HepG2 (cell line): ENCODE data around the gene GDAP2. TPM values are rescaled to one million over a fixed set of nuclear protein-coding genes. Genes with fewer than 3 reads are reported as not detected.

ENCODE experiments used
- ARID2 ChIP-seq: sonication (generic); formaldehyde crosslinking; IDR thresholded peaks from 2 replicates; pipeline ENCODE4 v1.8.1; 2022; ENCODE audit warnings: mild to moderate bottlenecking, missing genetic modification reagents, borderline replicate concordance
- BRF2 ChIP-seq: sonication (generic); formaldehyde crosslinking; IDR thresholded peaks from 2 replicates; pipeline ENCODE4 v1.8.1; 2022; ENCODE audit warnings: mild to moderate bottlenecking, missing genetic modification reagents
- CENPX ChIP-seq: sonication (generic); formaldehyde crosslinking; IDR thresholded peaks from 2 replicates; pipeline ENCODE4 v1.9.0; 2021; ENCODE audit warnings: mild to moderate bottlenecking, missing genetic modification reagents, moderate library complexity
- GPN1 ChIP-seq: sonication (generic); formaldehyde crosslinking; IDR thresholded peaks from 2 replicates; pipeline ENCODE4 v1.5.1; 2020; ENCODE audit warnings: missing genetic modification reagents, borderline replicate concordance
- HIC2 ChIP-seq: sonication (generic); formaldehyde crosslinking; IDR thresholded peaks from 2 replicates; pipeline ENCODE4 v1.9.0; 2022; ENCODE audit warnings: low read depth, missing genetic modification reagents
- HNRNPK ChIP-seq: fragments of 200-400 bp; formaldehyde crosslinking; IDR thresholded peaks from 2 replicates; pipeline ENCODE4 v1.6.1; 2018; ENCODE audit warnings: low read length, low read depth, moderate library complexity, mild to moderate bottlenecking; ENCODE audit not compliant: poor library complexity, severe bottlenecking
- HNRNPUL1 ChIP-seq: fragments of 200-400 bp; formaldehyde crosslinking; IDR thresholded peaks from 2 replicates; pipeline ENCODE4 v1.6.1; 2017; ENCODE audit warnings: low read depth, mild to moderate bottlenecking, low read length, moderate library complexity
- JARID2 ChIP-seq: sonication (generic); formaldehyde crosslinking; IDR thresholded peaks from 2 replicates; pipeline ENCODE4 v1.8.1; 2023; ENCODE audit warnings: missing genetic modification reagents, inconsistent platforms; ENCODE audit not compliant: insufficient replicate concordance
- JDP2 ChIP-seq: sonication (generic); formaldehyde crosslinking; IDR thresholded peaks from 2 replicates; pipeline ENCODE4 v1.8.1; 2022; ENCODE audit warnings: missing genetic modification reagents, borderline replicate concordance
- KAT7 ChIP-seq: IDR thresholded peaks from 2 replicates; pipeline ENCODE4 v1.6.1; 2018; ENCODE audit warnings: borderline replicate concordance, missing compliant biosample characterization
- MLX ChIP-seq: IDR thresholded peaks from 2 replicates; pipeline ENCODE4 v1.6.1; 2016
- MXD1 ChIP-seq: sonication (generic); formaldehyde crosslinking; IDR thresholded peaks from 2 replicates; pipeline ENCODE4 v1.4.0; 2020; ENCODE audit warnings: mild to moderate bottlenecking, missing genetic modification reagents
- MXI1 ChIP-seq: IDR thresholded peaks from 3 replicates; pipeline ENCODE4 v1.6.1; 2012; ENCODE audit warnings: low read depth, low read length, inconsistent platforms, borderline replicate concordance
- NFKBIZ ChIP-seq: IDR thresholded peaks from 2 replicates; pipeline ENCODE4 v1.6.1; 2018; ENCODE audit warnings: missing genetic modification reagents, missing compliant biosample characterization
- SATB2 ChIP-seq: sonication (generic); formaldehyde crosslinking; IDR thresholded peaks from 2 replicates; pipeline ENCODE4 v1.5.0; 2020; ENCODE audit warnings: missing genetic modification reagents
- SRF ChIP-seq: IDR thresholded peaks from 2 replicates; pipeline ENCODE4 v1.6.1; 2011; ENCODE audit warnings: mild to moderate bottlenecking, low read depth, low read length, moderate library complexity
- TFDP1 ChIP-seq: IDR thresholded peaks from 2 replicates; pipeline ENCODE4 v1.6.1; 2016; ENCODE audit warnings: missing compliant biosample characterization, missing genetic modification reagents, borderline replicate concordance
- ZFP36 ChIP-seq: fragments of 150-350 bp; IDR thresholded peaks from 2 replicates; pipeline ENCODE4 v1.6.1; 2018; ENCODE audit warnings: borderline replicate concordance, low read length, low read depth; ENCODE audit not compliant: partially characterized antibody
- ZNF225 ChIP-seq: sonication (generic); formaldehyde crosslinking; IDR thresholded peaks from 2 replicates; pipeline ENCODE4 v1.4.0; 2020; ENCODE audit warnings: mild to moderate bottlenecking, missing genetic modification reagents
- ZNF30 ChIP-seq: sonication (generic); formaldehyde crosslinking; IDR thresholded peaks from 2 replicates; pipeline ENCODE4 v1.5.0; 2020; ENCODE audit warnings: mild to moderate bottlenecking, missing genetic modification reagents
- ZNF317 ChIP-seq: sonication (generic); formaldehyde crosslinking; IDR thresholded peaks from 2 replicates; pipeline ENCODE4 v1.5.0; 2020; ENCODE audit warnings: mild to moderate bottlenecking, missing genetic modification reagents
- ZNF382 ChIP-seq: sonication (generic); formaldehyde crosslinking; IDR thresholded peaks from 2 replicates; pipeline ENCODE4 v1.5.0; 2020; ENCODE audit warnings: missing genetic modification reagents, mild to moderate bottlenecking, borderline replicate concordance
- ZNF383 ChIP-seq: sonication (generic); formaldehyde crosslinking; IDR thresholded peaks from 2 replicates; pipeline ENCODE4 v1.4.0; 2020; ENCODE audit warnings: missing genetic modification reagents, mild to moderate bottlenecking, borderline replicate concordance
- ZSCAN12 ChIP-seq: sonication (generic); formaldehyde crosslinking; IDR thresholded peaks from 2 replicates; pipeline ENCODE4 v1.9.0; 2021; ENCODE audit warnings: mild to moderate bottlenecking, missing genetic modification reagents
- ZSCAN30 ChIP-seq: sonication (generic); formaldehyde crosslinking; IDR thresholded peaks from 2 replicates; pipeline ENCODE4 v1.5.0; 2020; ENCODE audit warnings: mild to moderate bottlenecking, missing genetic modification reagents
- polyA plus RNA-seq, 8 experiments: library from polyadenylated mRNA; depleted of rRNA in 3 of 8; stranded (reverse) in 7 of 8; unstranded in 1 of 8; fragments of >200 nt; fragmentation: Illumina TruSeq in 4 of 8; extraction: Trizol in 4 of 8; gene quantifications; 2 replicates each; pipeline versions ENCODE4 v1.2.1 to v1.2.3, GENCODE V29; 2011 to 2016; ENCODE audit warnings: low read depth in 4 of 8, missing spikeins in 1 of 8, mixed read lengths in 1 of 8; ENCODE audit not compliant: insufficient read depth in 1 of 8
- total RNA-seq, 5 experiments: library from RNA; depleted of rRNA; stranded (reverse); fragments of >200 nt; fragmentation: Illumina TruSeq; extraction: Trizol; gene quantifications; 2 replicates each; pipeline ENCODE4 v1.2.3, GENCODE V29; 2016; ENCODE audit warnings: low read depth in 1 of 5

The GDAP2 gene
- total and polyA plus RNA-seq, 2 of the 13 experiments (the other 11 are each of a cell fraction or from before 2014, with no cell fraction given) = 11.4 to 23.2 TPM

GRCh38 chr1:117929343-117930172 is at the start of gene GDAP2, which contains the start of gene WDR3 (continued):
- TF ChIP-seq TFDP1 = no peak
- TF ChIP-seq ZNF30 (CRISPR knock-in tag) = no peak
- no peak for TF ChIP-seq HNRNPK
- no peak for TF ChIP-seq JARID2 (CRISPR knock-in tag)
- no peak; the same call in 1 of the 2 replicates for TF ChIP-seq KAT7 (CRISPR knock-in tag)
- TF ChIP-seq MXD1 (CRISPR knock-in tag) = peak; percentile 66; the same call in 1 of the 2 replicates
- no peak for TF ChIP-seq ARID2 (CRISPR knock-in tag)
- no peak for TF ChIP-seq ZSCAN30 (CRISPR knock-in tag)
- TF ChIP-seq NFKBIZ (CRISPR knock-in tag) = 0 out of 2 replicates have a peak, but pooled peaks have one; percentile 45
- no peak for TF ChIP-seq BRF2 (CRISPR knock-in tag)
- TF ChIP-seq HNRNPUL1 = no peak
- TF ChIP-seq ZNF382 = no peak
- TF ChIP-seq GPN1 (CRISPR knock-in tag) = no peak
- no peak for TF ChIP-seq HIC2 (CRISPR knock-in tag)
- no peak for TF ChIP-seq SRF
- no peak for TF ChIP-seq CENPX (CRISPR knock-in tag)
- TF ChIP-seq JDP2 (CRISPR knock-in tag) = no peak
- no peak for TF ChIP-seq ZFP36
- peak; percentile 97; the same call in 2 of the 3 replicates for TF ChIP-seq MXI1
- no peak for TF ChIP-seq ZSCAN12 (CRISPR knock-in tag)
- 0 out of 2 replicates have a peak, but pooled peaks have one; percentile 31 for TF ChIP-seq SATB2
- peak; percentile 83; the same call in 1 of the 2 replicates for TF ChIP-seq ZNF383 (CRISPR knock-in tag)
- TF ChIP-seq ZNF225 (CRISPR knock-in tag) = peak; percentile 9; the same call in 1 of the 2 replicates
- TF ChIP-seq ZNF317 (CRISPR knock-in tag) = no peak
- 0 out of 2 replicates have a peak, but pooled peaks have one; percentile 48 for TF ChIP-seq MLX (CRISPR knock-in tag)
